HepG2 (cell line): ENCODE results near the gene UBL5. TPM values are rescaled to one million over a fixed set of nuclear protein-coding genes. Genes with fewer than 3 reads are reported as not detected.
A peak's percentile ranks its signal among the peaks of the same experiment; 100 is the strongest.

Experiments used
- ATAD3A ChIP-seq: sonication (generic); formaldehyde crosslinking; IDR thresholded peaks from 2 replicates; pipeline ENCODE4 v1.4.0; 2020; ENCODE audit warnings: missing genetic modification reagents
- ATF3 ChIP-seq: sonication (generic); formaldehyde crosslinking; IDR thresholded peaks from 2 replicates; pipeline ENCODE4 v1.4.0; 2020; ENCODE audit warnings: missing genetic modification reagents
- ATF7 ChIP-seq, 2 experiments: fragments of 450-650 bp in 1 of 2; sonication (generic) in 1 of 2; formaldehyde crosslinking in 1 of 2; IDR thresholded peaks; 2 replicates each; pipeline versions ENCODE4 v1.4.0 to v1.6.1; 2016 to 2020; ENCODE audit warnings: antibody characterized with exemption in 1 of 2, mild to moderate bottlenecking in 1 of 2, missing genetic modification reagents in 1 of 2
- GTF3A ChIP-seq: sonication (generic); formaldehyde crosslinking; conservative IDR thresholded peaks from 2 replicates; pipeline ENCODE4 v1.4.0; 2020; ENCODE audit warnings: mild to moderate bottlenecking, missing genetic modification reagents
- IRF1 ChIP-seq: sonication (generic); formaldehyde crosslinking; IDR thresholded peaks from 2 replicates; pipeline ENCODE4 v1.4.0; 2020; ENCODE audit warnings: low read depth, mild to moderate bottlenecking, missing genetic modification reagents
- JUND ChIP-seq: sonication (generic); formaldehyde crosslinking; IDR thresholded peaks from 2 replicates; pipeline ENCODE4 v1.8.0; 2022; ENCODE audit warnings: mild to moderate bottlenecking, missing genetic modification reagents
- KDM1A ChIP-seq: IDR thresholded peaks from 2 replicates; pipeline ENCODE4 v1.6.1; 2016; ENCODE audit warnings: missing compliant biosample characterization
- MLLT10 ChIP-seq: sonication (generic); formaldehyde crosslinking; IDR thresholded peaks from 2 replicates; pipeline ENCODE4 v1.4.0; 2020; ENCODE audit warnings: missing genetic modification reagents
- MLXIP ChIP-seq: sonication (generic); formaldehyde crosslinking; IDR thresholded peaks from 2 replicates; pipeline ENCODE4 v1.9.0; 2021; ENCODE audit warnings: missing genetic modification reagents, borderline replicate concordance
- MTERF4 ChIP-seq: sonication (generic); formaldehyde crosslinking; IDR thresholded peaks from 2 replicates; pipeline ENCODE4 v1.8.0; 2023; ENCODE audit warnings: mild to moderate bottlenecking, missing genetic modification reagents
- MXD1 ChIP-seq: sonication (generic); formaldehyde crosslinking; IDR thresholded peaks from 2 replicates; pipeline ENCODE4 v1.4.0; 2020; ENCODE audit warnings: mild to moderate bottlenecking, missing genetic modification reagents
- NFE2 ChIP-seq: sonication (generic); formaldehyde crosslinking; IDR thresholded peaks from 2 replicates; pipeline ENCODE4 v1.4.0; 2020; ENCODE audit warnings: missing genetic modification reagents
- PCBP2 ChIP-seq: fragments of 200-400 bp; formaldehyde crosslinking; optimal IDR thresholded peaks from 2 replicates; pipeline ENCODE3; 2018; ENCODE audit warnings: low read length, low read depth; ENCODE audit not compliant: poor library complexity, severe bottlenecking
- POLR2AphosphoS2 ChIP-seq: IDR thresholded peaks from 2 replicates; pipeline ENCODE4 v1.6.1; 2011; ENCODE audit warnings: low read depth, low read length, improper control_type of control experiment
- SAFB2 ChIP-seq: sonication (generic); formaldehyde crosslinking; IDR thresholded peaks from 2 replicates; pipeline ENCODE4 v1.5.1; 2020; ENCODE audit warnings: missing genetic modification reagents, low read depth, mild to moderate bottlenecking, borderline replicate concordance
- SALL2 ChIP-seq: sonication (generic); formaldehyde crosslinking; IDR thresholded peaks from 2 replicates; pipeline ENCODE4 v1.8.1; 2023; ENCODE audit warnings: mild to moderate bottlenecking, missing genetic modification reagents, inconsistent platforms
- SIX1 ChIP-seq: sonication (generic); formaldehyde crosslinking; IDR thresholded peaks from 2 replicates; pipeline ENCODE4 v1.4.0; 2020; ENCODE audit warnings: missing genetic modification reagents, borderline replicate concordance
- SKI ChIP-seq: fragments of 450-650 bp; IDR thresholded peaks from one replicate; pipeline ENCODE4 v1.6.1; 2018; ENCODE audit warnings: mild to moderate bottlenecking; ENCODE audit not compliant: partially characterized antibody
- ZFP36L1 ChIP-seq: sonication (generic); formaldehyde crosslinking; IDR thresholded peaks from 2 replicates; pipeline ENCODE4 v1.8.0; 2022; ENCODE audit warnings: mild to moderate bottlenecking, missing genetic modification reagents, moderate library complexity
- ZFP62 ChIP-seq: sonication (generic); formaldehyde crosslinking; IDR thresholded peaks from 2 replicates; pipeline ENCODE4 v1.4.0; 2020; ENCODE audit warnings: missing genetic modification reagents
- ZNF121 ChIP-seq: sonication (generic); formaldehyde crosslinking; IDR thresholded peaks from 2 replicates; pipeline ENCODE4 v1.5.0; 2020; ENCODE audit warnings: mild to moderate bottlenecking, missing genetic modification reagents
- ZNF136 ChIP-seq: sonication (generic); formaldehyde crosslinking; IDR thresholded peaks from 2 replicates; pipeline ENCODE4 v1.8.1; 2022; ENCODE audit warnings: low read depth, mild to moderate bottlenecking, moderate library complexity, missing genetic modification reagents
- ZNF205 ChIP-seq: IDR thresholded peaks from 2 replicates; pipeline ENCODE4 v1.6.1; 2018; ENCODE audit warnings: missing biosample characterization, missing genetic modification reagents
- ZNF234 ChIP-seq: sonication (generic); formaldehyde crosslinking; conservative IDR thresholded peaks from 2 replicates; pipeline ENCODE4 v1.5.1; 2020; ENCODE audit warnings: mild to moderate bottlenecking, missing genetic modification reagents
- ZNF382 ChIP-seq: sonication (generic); formaldehyde crosslinking; IDR thresholded peaks from 2 replicates; pipeline ENCODE4 v1.5.0; 2020; ENCODE audit warnings: missing genetic modification reagents, mild to moderate bottlenecking, borderline replicate concordance
- ZNF547 ChIP-seq: sonication (generic); formaldehyde crosslinking; IDR thresholded peaks from 2 replicates; pipeline ENCODE4 v1.5.1; 2020; ENCODE audit warnings: mild to moderate bottlenecking, missing genetic modification reagents
- ZNF577 ChIP-seq: sonication (generic); formaldehyde crosslinking; IDR thresholded peaks from 2 replicates; pipeline ENCODE4 v1.4.0; 2020; ENCODE audit warnings: mild to moderate bottlenecking, low read depth, missing genetic modification reagents, borderline replicate concordance
- polyA plus RNA-seq, 8 experiments: library from polyadenylated mRNA; depleted of rRNA in 3 of 8; stranded (reverse) in 7 of 8; unstranded in 1 of 8; fragments of >200 nt; fragmentation: Illumina TruSeq in 4 of 8; extraction: Trizol in 4 of 8; gene quantifications; 2 replicates each; pipeline versions ENCODE4 v1.2.1 to v1.2.3, GENCODE V29; 2011 to 2016; ENCODE audit warnings: low read depth in 4 of 8, missing spikeins in 1 of 8, mixed read lengths in 1 of 8; ENCODE audit not compliant: insufficient read depth in 1 of 8
- total RNA-seq, 5 experiments: library from RNA; depleted of rRNA; stranded (reverse); fragments of >200 nt; fragmentation: Illumina TruSeq; extraction: Trizol; gene quantifications; 2 replicates each; pipeline ENCODE4 v1.2.3, GENCODE V29; 2016; ENCODE audit warnings: low read depth in 1 of 5

Gene UBL5
- total and polyA plus RNA-seq, 2 of the 13 experiments (the other 11 are each of a cell fraction or from before 2014, with no cell fraction given), result 373 to 487 TPM

GRCh38 chr19:9818175-9818733 lies 9.5 kb upstream of the UBL5 start (continued):
- TF ChIP-seq ZNF577 (CRISPR knock-in tag) (no peak), ZNF382 (no peak), ATF7 (IDR thresholded peaks at IDR 0.05) (no peak), ATF7 (CRISPR knock-in tag; IDR thresholded peaks at IDR 0.05) (no peak), MXD1 (CRISPR knock-in tag) (peak; percentile 64; the same call in 1 of the 2 replicates), PCBP2 (no peak), ZFP62 (no peak), KDM1A (CRISPR knock-in tag) (no peak), NFE2 (CRISPR knock-in tag) (no peak), JUND (no peak), ZFP36L1 (no peak), ZNF136 (peak; percentile 52; the same call in 1 of the 2 replicates), MLXIP (CRISPR knock-in tag) (no peak), POLR2AphosphoS2 (no peak), SALL2 (no peak; the same call in 1 of the 2 replicates), SAFB2 (no peak), ZNF205 (CRISPR knock-in tag) (0 out of 2 replicates have a peak, but pooled peaks have one; percentile 22), ATF3 (CRISPR knock-in tag) (no peak), ZNF234 (no peak), GTF3A (no peak), IRF1 (CRISPR knock-in tag) (no peak), ZNF121 (CRISPR knock-in tag) (no peak), SIX1 (no peak), ZNF547 (no peak), ATAD3A (no peak), MLLT10 (CRISPR knock-in tag) (no peak), MTERF4 (peak; percentile 78; the same call in 1 of the 2 replicates), SKI (no peak)
